ENCODE measurements around the gene MYO5A.

DNA sequence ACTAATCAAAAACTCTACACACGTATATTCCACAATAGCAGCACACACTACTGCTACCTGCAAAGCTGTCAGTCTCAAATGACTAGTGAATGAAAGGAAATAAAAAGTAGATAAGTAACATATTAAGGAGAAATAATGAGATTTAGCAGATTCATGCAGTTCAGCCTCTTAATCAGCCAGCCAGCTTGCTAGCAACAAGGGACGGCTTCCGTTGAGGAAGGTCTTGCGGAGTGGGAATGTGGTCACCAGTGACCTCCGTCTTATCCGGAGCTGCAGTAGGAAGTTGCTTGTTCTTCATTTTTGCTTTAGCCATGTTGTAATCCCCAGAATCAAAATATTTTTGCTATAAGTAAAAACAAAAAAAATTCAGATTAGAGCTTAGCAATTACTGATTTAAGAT, 23.1 kb upstream of the MYO5A start:
- TF ChIP-seq CTCF (conservative IDR thresholded peaks at IDR 0.05), result no peak
- no peak for TF ChIP-seq ZFX (IDR thresholded peaks at IDR 0.05)

All from C4-2B (cell line).